NB4 (cell line): ENCODE measurements around the gene PLSCR3.

Source experiments
- CTCF ChIP-seq: IDR thresholded peaks from one replicate; pipeline ENCODE4 v1.5.1; 2012; ENCODE audit warnings: low read depth, low read length
- MAX ChIP-seq: IDR thresholded peaks from 2 replicates; pipeline ENCODE4 v1.6.1; 2011; ENCODE audit warnings: low read depth, low read length
- POLR2A ChIP-seq: IDR thresholded peaks from 2 replicates; pipeline ENCODE4 v1.6.1; 2011; ENCODE audit warnings: mild to moderate bottlenecking; ENCODE audit not compliant: insufficient read length; ENCODE audit errors: extremely low read depth

GRCh38 chr17:7429722-7430121, 35.4 kb upstream of the PLSCR3 start:
- no peak for TF ChIP-seq POLR2A
- no peak for TF ChIP-seq CTCF
- no peak for TF ChIP-seq MAX
